ENCODE results near the gene S100A7. TPM values are rescaled to one million over a fixed set of nuclear protein-coding genes. Genes with fewer than 3 reads are reported as not detected.

The S100A7 gene
- total RNA-seq, 4 donors from 2014 or later = 5.1 to 107 (median 20.2) TPM

DNA sequence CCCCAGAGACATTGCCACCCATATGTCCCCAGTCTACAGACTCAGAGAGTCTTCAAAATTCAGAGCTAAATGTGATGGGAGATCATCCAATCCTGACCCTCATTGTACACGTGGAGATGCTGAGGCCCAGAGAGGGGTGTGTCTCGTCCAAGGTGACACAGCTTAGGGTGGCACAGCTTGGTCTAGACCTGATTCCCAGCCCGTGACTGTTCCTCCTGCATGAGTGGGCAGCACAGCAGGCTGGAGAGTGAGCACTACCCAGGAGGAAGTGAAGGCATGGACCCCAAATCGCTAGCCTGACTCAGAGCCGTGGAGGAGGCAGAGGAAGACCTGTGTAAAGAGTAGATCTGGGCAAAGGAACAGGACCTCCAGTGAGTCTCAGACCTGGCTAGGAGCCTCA lies 16.4 kb downstream of the S100A7 start:
- H3K27ac ChIP-seq = no peak overlapping the region
- DNase-seq (ENCODE audit: low spot score in 2 of 2) = peak in 1 of 2 donors; percentile 59
- H3K9me3 ChIP-seq = no peaks in the 10 kb centered on the region
- TF ChIP-seq POLR2AphosphoS5 (IDR thresholded peaks at IDR 0.05) (no peak), EP300 (IDR thresholded peaks at IDR 0.05) (no peak), POLR2A (IDR thresholded peaks at IDR 0.05) (no peak)
- TF ChIP-seq, protein P1, sequence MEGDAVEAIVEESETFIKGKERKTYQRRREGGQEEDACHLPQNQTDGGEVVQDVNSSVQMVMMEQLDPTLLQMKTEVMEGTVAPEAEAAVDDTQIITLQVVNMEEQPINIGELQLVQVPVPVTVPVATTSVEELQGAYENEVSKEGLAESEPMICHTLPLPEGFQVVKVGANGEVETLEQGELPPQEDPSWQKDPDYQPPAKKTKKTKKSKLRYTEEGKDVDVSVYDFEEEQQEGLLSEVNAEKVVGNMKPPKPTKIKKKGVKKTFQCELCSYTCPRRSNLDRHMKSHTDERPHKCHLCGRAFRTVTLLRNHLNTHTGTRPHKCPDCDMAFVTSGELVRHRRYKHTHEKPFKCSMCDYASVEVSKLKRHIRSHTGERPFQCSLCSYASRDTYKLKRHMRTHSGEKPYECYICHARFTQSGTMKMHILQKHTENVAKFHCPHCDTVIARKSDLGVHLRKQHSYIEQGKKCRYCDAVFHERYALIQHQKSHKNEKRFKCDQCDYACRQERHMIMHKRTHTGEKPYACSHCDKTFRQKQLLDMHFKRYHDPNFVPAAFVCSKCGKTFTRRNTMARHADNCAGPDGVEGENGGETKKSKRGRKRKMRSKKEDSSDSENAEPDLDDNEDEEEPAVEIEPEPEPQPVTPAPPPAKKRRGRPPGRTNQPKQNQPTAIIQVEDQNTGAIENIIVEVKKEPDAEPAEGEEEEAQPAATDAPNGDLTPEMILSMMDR (IDR thresholded peaks at IDR 0.05) = no peak
- H3K36me3 ChIP-seq = no peaks in the 10 kb centered on the region
- H3K27me3 ChIP-seq = peaks cover 16% of the 10 kb centered on the region
- H3K4me1 ChIP-seq = no peaks in the 10 kb centered on the region
- WGBS = 66% methylated on average over 5 of the region's 5 CpGs
- no peak overlapping the region for H3K4me3 ChIP-seq

DNA sequence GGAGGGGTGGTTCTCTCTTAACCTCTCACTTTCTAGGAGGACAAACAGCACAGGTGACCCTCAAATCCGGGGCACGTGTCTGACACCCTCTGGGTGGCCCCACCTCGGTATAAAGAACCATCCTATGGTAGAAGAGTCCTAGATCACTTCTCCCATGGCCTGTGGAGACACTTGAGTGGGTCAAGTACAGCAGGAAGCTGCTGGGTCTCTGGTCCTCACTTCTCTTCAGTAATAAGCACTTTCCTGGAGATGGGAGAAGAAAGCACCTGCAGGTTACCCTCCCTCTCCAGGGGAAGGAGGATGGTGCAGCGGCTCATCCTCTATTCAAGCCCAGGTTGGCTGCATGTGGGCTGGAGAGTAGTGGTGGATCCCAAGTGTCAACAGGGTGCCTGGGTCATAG lies 17.0 kb downstream of the S100A7 start:
- Histone ChIP-seq H3K27ac (no peak overlapping the region), H3K27me3 (peaks cover 16% of the 10 kb centered on the region), H3K9me3 (no peaks in the 10 kb centered on the region), H3K4me3 (no peak overlapping the region), H3K4me1 (no peaks in the 10 kb centered on the region), H3K36me3 (no peaks in the 10 kb centered on the region)
- peak in 1 of 2 donors; percentile 40 for DNase-seq (ENCODE audit: low spot score in 2 of 2)
- 85% methylated on average over 4 of the region's 4 CpGs for WGBS
- TF ChIP-seq POLR2A (IDR thresholded peaks at IDR 0.05) (no peak), EP300 (IDR thresholded peaks at IDR 0.05) (no peak), POLR2AphosphoS5 (IDR thresholded peaks at IDR 0.05) (no peak)
- TF ChIP-seq, protein P1 (IDR thresholded peaks at IDR 0.05) = no peak

DNA sequence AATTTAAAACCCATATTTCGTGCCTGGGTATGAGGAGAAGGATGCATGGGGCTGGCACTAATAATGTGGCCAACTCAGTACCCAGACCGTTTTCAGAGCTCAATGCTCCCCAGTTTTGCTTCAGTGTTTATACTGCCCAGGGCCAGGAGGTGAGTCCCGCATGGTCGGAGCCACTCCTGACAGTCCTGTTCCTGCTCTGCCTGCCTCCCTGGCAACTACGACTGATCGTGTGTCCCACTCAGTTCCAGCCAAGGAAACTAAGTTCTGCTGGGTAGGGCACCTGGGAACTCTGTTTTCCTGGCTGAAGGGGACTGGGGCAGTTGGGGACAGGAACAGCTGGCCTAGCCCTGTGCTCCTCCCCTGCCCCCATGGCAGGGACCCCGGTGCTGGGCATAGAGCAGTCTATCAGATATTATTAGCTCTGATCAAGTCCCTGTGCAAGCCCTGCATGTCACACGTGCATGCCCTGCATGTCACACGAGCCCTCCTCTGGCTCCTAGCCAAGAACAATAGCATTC lies 19.2 kb downstream of the S100A7 start:
- H3K9me3 ChIP-seq = no peaks in the 10 kb centered on the region
- no peak overlapping the region for H3K27ac ChIP-seq
- H3K4me1 ChIP-seq = no peaks in the 10 kb centered on the region
- no peak for TF ChIP-seq POLR2A (IDR thresholded peaks at IDR 0.05)
- TF ChIP-seq, protein P1 (IDR thresholded peaks at IDR 0.05) = no peak
- TF ChIP-seq POLR2AphosphoS5 (IDR thresholded peaks at IDR 0.05) = no peak
- no peak for TF ChIP-seq EP300 (IDR thresholded peaks at IDR 0.05)
- 49% methylated on average over 9 of the region's 9 CpGs for WGBS
- H3K36me3 ChIP-seq = no peaks in the 10 kb centered on the region
- peak in 1 of 2 donors; percentile 43 for DNase-seq (ENCODE audit: low spot score in 2 of 2)
- H3K27me3 ChIP-seq = peaks cover 16% of the 10 kb centered on the region
- H3K4me3 ChIP-seq = no peak overlapping the region

DNA sequence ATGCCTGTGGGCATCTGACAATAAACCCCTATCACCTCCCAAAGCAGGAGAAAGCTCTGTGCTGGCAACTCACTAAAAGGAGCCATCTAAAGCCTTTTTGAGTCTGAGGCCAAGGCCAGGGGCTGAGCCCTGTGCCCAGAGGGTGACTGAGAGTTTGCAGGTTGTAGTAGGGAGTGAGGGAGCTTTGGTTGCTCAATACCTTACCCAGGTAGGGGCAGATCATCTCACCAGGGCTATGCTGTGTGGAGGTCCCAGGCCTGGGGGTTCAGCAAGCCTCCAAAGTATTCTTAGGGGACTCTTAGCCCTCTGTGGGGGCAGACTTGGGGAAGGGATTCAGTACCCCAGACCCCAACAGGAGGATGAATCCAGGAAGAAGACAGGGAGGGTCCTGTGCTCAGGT lies 21.2 kb downstream of the S100A7 start:
- Histone ChIP-seq H3K36me3 (no peaks in the 10 kb centered on the region), H3K27me3 (peaks cover 12% of the 10 kb centered on the region), H3K4me1 (no peaks in the 10 kb centered on the region), H3K4me3 (no peak overlapping the region), H3K9me3 (no peaks in the 10 kb centered on the region), H3K27ac (no peak overlapping the region)
- peak in 1 of 2 donors; percentile 29 for DNase-seq (ENCODE audit: low spot score in 2 of 2)
- TF ChIP-seq POLR2A (IDR thresholded peaks at IDR 0.05) = no peak
- no peak for TF ChIP-seq POLR2AphosphoS5 (IDR thresholded peaks at IDR 0.05)
- TF ChIP-seq EP300 (IDR thresholded peaks at IDR 0.05) = no peak

DNA sequence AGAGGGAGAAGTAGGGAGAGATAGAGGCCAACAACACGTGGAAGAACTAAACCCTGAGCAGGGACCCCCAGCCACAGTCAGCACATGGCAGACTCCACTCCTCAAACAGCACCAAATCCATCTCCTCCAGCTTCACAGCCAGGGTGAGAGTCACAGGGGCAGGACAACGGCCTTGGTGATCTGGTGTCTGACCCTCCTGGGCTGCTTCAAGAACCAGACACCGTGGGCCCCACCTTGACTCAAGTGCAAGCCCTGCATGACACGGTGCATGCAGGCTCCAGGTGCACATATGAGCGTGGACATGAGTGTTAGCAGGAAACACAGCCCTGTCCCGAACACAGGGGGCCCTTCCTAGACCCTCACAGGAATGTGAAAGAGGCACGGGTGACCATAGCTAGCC lies 21.9 kb downstream of the S100A7 start:
- H3K4me1 ChIP-seq = no peaks in the 10 kb centered on the region
- TF ChIP-seq POLR2A (IDR thresholded peaks at IDR 0.05) (no peak), POLR2AphosphoS5 (IDR thresholded peaks at IDR 0.05) (no peak), EP300 (IDR thresholded peaks at IDR 0.05) (no peak)
- TF ChIP-seq, protein P1 (IDR thresholded peaks at IDR 0.05) = no peak
- no peaks in the 10 kb centered on the region for H3K9me3 ChIP-seq
- H3K27ac ChIP-seq = no peak overlapping the region
- H3K4me3 ChIP-seq = no peak overlapping the region
- peak in 1 of 2 donors; percentile 74 for DNase-seq (ENCODE audit: low spot score in 2 of 2)
- 80% methylated on average over 6 of the region's 7 CpGs for whole genome bisulfite sequencing
- H3K36me3 ChIP-seq = no peaks in the 10 kb centered on the region
- H3K27me3 ChIP-seq = peaks cover 16% of the 10 kb centered on the region

DNA sequence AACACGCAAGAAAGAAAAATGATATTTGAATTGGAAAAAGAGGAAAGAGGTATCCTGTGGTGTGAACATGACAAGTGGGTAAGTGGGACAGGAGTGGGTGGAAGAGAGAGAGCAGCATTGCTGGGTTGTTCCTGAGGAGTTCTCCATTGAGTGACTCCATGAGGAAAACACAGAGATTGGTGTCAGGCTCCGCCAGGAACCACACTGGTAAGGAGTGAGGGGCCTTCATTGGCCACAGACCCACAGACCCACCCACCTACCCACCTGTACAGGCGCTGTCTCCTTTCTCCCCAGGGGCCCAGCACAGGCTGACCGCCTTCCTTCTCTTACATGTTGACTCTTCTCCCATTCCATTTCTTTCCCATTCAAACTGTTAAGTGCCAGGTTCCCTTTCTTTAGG lies 23.2 kb downstream of the S100A7 start:
- TF ChIP-seq POLR2AphosphoS5 (IDR thresholded peaks at IDR 0.05) (no peak), EP300 (IDR thresholded peaks at IDR 0.05) (no peak), POLR2A (IDR thresholded peaks at IDR 0.05) (no peak)
- TF ChIP-seq, protein P1 (IDR thresholded peaks at IDR 0.05) = no peak
- Histone ChIP-seq H3K36me3 (no peaks in the 10 kb centered on the region), H3K4me3 (no peak overlapping the region), H3K9me3 (no peaks in the 10 kb centered on the region), H3K27me3 (peaks cover 21% of the 10 kb centered on the region), H3K27ac (no peak overlapping the region), H3K4me1 (no peaks in the 10 kb centered on the region)
- DNase-seq (ENCODE audit: low spot score in 2 of 2) = peak in 1 of 2 donors; percentile 29
- 85% methylated on average over 4 of the region's 4 CpGs for WGBS

All from suprapubic skin (tissue), 4 donors.